GM12872 (cell line): Measurements from ENCODE around the gene MATR3.

Experiments
- TF ChIP-seq, protein P1 (sequence below): IDR thresholded peaks from 3 replicates; pipeline ENCODE4 v1.5.1; 2011; ENCODE audit warnings: low read depth, mild to moderate bottlenecking, low read length, moderate library complexity; ENCODE audit not compliant: insufficient read depth

Gene MATR3

DNA sequence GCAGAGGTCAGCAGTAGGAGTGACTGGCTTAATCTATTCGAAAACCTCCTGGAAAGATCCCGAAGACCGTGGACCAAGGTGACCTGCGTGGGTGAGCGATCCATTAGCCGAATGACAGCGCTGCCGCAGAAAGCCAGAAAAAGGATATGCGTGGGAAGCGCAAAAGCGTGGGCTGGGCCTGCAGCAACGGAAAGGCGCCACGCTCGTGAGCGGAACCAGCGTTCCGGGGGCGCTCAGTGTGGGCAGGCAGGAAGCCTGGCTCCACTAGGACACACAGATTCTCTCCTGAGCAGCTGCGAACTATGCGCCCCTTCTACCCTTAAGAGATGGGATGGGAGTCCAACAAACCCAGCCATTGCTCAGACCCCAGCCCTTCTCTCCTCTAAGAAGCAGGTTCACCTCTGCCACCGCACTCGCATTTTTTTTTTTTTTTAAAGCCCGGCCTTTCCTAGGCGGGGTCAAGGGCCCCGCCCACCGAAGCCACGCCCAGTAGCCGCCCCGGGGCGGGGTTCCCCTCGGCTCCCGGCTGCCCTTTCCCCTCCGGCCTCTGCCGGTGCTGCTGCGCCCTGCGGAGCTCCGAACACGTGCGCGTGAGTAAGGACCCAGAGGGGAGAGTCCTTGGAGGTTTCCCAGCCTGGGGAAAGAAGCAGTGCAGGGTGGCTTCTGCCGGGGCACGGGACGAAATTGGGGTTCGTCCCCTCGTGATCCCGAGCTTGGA lies 19.8 kb upstream of the MATR3 start:
- TF ChIP-seq, protein P1, sequence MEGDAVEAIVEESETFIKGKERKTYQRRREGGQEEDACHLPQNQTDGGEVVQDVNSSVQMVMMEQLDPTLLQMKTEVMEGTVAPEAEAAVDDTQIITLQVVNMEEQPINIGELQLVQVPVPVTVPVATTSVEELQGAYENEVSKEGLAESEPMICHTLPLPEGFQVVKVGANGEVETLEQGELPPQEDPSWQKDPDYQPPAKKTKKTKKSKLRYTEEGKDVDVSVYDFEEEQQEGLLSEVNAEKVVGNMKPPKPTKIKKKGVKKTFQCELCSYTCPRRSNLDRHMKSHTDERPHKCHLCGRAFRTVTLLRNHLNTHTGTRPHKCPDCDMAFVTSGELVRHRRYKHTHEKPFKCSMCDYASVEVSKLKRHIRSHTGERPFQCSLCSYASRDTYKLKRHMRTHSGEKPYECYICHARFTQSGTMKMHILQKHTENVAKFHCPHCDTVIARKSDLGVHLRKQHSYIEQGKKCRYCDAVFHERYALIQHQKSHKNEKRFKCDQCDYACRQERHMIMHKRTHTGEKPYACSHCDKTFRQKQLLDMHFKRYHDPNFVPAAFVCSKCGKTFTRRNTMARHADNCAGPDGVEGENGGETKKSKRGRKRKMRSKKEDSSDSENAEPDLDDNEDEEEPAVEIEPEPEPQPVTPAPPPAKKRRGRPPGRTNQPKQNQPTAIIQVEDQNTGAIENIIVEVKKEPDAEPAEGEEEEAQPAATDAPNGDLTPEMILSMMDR = peak; percentile 31; the same call in 2 of the 3 replicates

DNA sequence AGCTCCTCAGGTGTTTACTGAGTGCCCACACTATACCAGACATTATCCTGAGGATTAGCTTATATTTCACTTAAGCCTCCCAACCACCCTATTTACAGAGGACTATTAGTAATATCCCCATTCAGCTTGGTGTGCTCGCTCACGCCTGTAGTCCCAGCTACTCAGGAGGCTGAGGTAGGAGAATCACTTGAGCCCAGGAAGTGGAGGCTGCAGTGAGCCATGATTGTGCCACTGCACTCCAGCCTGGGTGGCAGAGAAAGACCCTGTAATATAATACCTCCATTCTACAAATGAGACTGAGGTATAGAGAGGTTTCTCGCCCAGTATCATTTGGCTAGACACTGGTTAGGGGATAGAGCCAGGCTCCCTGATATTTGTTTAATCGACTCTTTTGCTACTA lies 18.0 kb upstream of the MATR3 start:
- TF ChIP-seq, protein P1 = no peak

DNA sequence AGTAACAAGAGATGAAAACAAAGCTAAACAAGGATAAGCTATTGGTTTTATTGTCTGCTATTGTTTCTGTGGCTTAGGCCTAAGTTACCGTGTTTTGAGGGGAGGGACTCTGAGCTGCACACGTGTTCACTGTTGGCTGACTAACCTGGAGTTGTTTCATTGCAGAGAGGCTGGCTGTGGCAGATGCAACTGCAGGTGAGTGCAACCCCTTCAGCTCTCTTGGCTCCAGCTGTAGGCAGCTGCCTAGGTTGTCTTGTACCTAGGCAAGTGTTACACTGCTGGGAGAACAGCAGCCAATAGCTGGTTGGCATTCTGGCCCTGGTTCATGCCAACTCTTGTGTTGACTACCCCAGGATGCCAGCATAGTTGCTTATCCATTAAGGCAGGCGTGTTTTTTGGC lies 17.6 kb upstream of the MATR3 start:
- TF ChIP-seq, protein P1 = no peak

DNA sequence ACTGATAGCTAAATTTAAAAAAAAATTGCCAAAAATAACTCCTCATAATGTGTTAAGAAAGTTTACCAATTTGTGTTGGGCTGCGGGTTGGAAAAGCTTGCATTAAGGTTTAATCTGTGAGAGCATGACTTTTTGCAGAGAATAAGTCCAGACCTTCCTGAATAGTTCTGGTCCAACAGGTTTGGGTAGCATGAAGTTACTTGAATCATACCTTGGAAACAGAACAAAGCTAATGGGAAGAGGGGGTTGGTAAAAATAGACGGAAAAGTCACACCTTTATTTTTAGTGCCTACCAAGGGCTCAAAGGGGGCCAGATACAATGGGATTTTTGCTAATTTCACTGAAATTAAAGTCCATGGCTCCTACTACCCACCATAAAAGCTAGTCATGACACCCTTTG lies 17.1 kb upstream of the MATR3 start:
- TF ChIP-seq, protein P1 = no peak

DNA sequence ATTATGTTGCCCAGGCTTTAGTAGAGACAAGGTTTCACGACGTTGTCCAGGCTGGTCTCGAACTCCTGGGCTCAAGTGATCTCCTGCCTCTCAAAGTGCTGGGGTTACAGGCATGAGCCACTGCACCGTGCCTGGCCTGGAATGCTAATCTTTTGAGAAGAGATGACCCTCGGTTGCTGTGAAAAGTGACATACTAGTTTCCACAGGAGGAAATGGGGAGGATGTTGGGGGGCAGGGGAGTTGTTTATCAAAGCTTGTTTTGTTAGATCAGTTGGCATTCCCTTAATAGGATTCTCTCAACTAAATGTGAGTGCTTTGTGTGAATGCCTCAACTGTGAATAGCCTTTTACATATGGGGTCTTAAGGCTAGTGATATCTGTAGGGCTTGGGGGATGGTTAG lies 16.4 kb upstream of the MATR3 start:
- TF ChIP-seq, protein P1 = no peak

DNA sequence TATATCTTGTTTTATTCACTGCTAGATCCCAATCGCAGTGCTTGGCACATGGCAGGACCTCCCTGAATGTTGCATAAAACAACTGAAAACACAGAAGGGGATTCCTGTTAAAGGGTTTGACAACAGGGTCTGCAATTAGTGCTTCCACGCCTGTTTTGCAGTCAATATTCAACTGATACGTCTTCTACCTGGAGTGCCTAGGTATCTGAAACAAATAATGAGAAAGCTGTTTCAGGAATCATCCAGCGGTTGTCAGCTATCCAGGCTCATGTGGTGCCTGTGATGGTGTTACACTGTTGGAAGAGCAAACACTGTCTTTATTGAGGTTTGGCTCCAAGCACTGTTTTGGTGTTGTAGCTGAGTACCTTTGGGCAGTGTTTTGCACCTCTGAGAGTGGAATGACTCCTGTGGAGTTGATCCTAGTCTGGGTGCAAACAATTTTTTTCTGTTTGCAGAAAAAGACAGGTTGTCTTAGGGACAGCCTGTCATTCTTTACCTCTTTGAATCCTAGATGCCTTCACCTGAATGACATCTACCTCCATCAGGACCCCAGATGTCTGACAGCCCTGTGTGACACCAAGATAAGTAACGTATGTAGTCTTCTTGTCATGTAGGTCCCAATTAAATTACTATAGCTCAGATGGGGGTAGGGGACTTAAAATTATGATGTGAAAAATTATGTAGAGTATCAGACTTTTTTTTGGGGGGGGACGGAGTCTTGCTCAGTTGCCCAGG lies 14.8 kb upstream of the MATR3 start:
- TF ChIP-seq, protein P1 = no peak

DNA sequence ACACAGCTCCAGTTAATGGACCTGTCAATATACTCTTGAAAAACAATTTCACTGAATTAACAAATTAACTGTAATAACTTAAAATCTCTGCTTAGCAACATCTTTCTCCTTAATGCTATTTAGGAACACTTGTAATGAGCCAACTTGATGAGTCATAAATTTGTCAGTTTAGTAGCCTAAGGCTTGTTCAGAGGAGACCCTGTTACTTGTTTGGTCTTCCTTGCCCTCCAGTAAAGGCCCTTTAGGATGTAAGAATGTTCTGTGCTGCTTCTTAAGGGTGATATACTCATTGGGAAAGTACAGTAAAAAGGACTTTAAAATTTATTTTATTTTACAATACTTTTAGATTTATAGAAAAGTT lies 11.4 kb upstream of the MATR3 start:
- TF ChIP-seq, protein P1 = no peak
